ENCODE results near the gene MYL2. TPM values are rescaled to one million over a fixed set of nuclear protein-coding genes. Genes with fewer than 3 reads are reported as not detected.

MYL2 gene
- total RNA-seq, 1 experiment from 2014 or later: not detected

- Mint-ChIP-seq H3K9me3 (peaks cover 19% of the 10 kb centered on the region), H3K27me3 (ENCODE audit: low read depth) (peaks cover 18% of the 10 kb centered on the region), H3K27ac (no peak overlapping the region), H3K36me3 (peaks cover 10% of the 10 kb centered on the region; the same call in 1 of the 2 replicates), H3K4me3 (no peak overlapping the region), H3K4me1 (no peaks in the 10 kb centered on the region)
- ATAC-seq (no peak), DNase-seq (ENCODE audit: low spot score) (no peak)
- ChIA-PET CTCF (no interaction called here), POLR2A (no interaction called here)
- TF ChIP-seq NFATC4 (CRISPR knock-in tag; IDR thresholded peaks at IDR 0.05): no peak
- TF ChIP-seq ZNF232 (CRISPR knock-in tag; IDR thresholded peaks at IDR 0.05): no peak
- TF ChIP-seq ATF2 (CRISPR knock-in tag; IDR thresholded peaks at IDR 0.05; ENCODE audit: borderline replicate concordance, low read depth): no peak
- TF ChIP-seq ZNF263 (CRISPR knock-in tag; IDR thresholded peaks at IDR 0.05; ENCODE audit: low read depth): no peak
Observed at GRCh38 chr12:110872100-110872499, 48.3 kb downstream of the MYL2 start.

- peaks cover 16% of the 10 kb centered on the region for H3K27me3 Mint-ChIP-seq (ENCODE audit: low read depth)
- H3K36me3 Mint-ChIP-seq: peaks cover 10% of the 10 kb centered on the region; the same call in 1 of the 2 replicates
- CTCF ChIA-PET: no interaction called here
Observed at GRCh38 chr12:110869803-110870202, 50.6 kb downstream of the MYL2 start.

GRCh38 chr12:110869026-110869425 lies 51.4 kb downstream of the MYL2 start:
- Mint-ChIP-seq H3K4me1 (no peaks in the 10 kb centered on the region), H3K9me3 (peaks cover 22% of the 10 kb centered on the region), H3K27me3 (ENCODE audit: low read depth) (peaks cover 16% of the 10 kb centered on the region), H3K36me3 (peaks cover 10% of the 10 kb centered on the region; the same call in 1 of the 2 replicates), H3K27ac (no peak overlapping the region), H3K4me3 (no peak overlapping the region)
- DNase-seq (ENCODE audit: low spot score): no peak
- TF ChIP-seq ZNF219 (CRISPR knock-in tag; IDR thresholded peaks at IDR 0.05; ENCODE audit: borderline replicate concordance) (no peak), SOX15 (CRISPR knock-in tag; IDR thresholded peaks at IDR 0.05) (no peak), NR1H2 (CRISPR knock-in tag; IDR thresholded peaks at IDR 0.05) (no peak), OVOL2 (CRISPR knock-in tag; IDR thresholded peaks at IDR 0.05; ENCODE audit: borderline replicate concordance) (no peak), EMX1 (CRISPR knock-in tag; IDR thresholded peaks at IDR 0.05) (no peak), ZNF232 (CRISPR knock-in tag; IDR thresholded peaks at IDR 0.05) (no peak), ZBTB21 (CRISPR knock-in tag; IDR thresholded peaks at IDR 0.05; ENCODE audit: borderline replicate concordance) (no peak), RELA (CRISPR knock-in tag; IDR thresholded peaks at IDR 0.05; ENCODE audit: borderline replicate concordance) (no peak), GTF2I (CRISPR knock-in tag; conservative IDR thresholded peaks at IDR 0.05) (no peak), SP1 (CRISPR knock-in tag; conservative IDR thresholded peaks at IDR 0.05) (no peak), CREM (CRISPR knock-in tag; IDR thresholded peaks at IDR 0.05) (no peak), ELF4 (CRISPR knock-in tag; IDR thresholded peaks at IDR 0.05; ENCODE audit: low read depth) (no peak)
- TF ChIP-seq, protein P1, sequence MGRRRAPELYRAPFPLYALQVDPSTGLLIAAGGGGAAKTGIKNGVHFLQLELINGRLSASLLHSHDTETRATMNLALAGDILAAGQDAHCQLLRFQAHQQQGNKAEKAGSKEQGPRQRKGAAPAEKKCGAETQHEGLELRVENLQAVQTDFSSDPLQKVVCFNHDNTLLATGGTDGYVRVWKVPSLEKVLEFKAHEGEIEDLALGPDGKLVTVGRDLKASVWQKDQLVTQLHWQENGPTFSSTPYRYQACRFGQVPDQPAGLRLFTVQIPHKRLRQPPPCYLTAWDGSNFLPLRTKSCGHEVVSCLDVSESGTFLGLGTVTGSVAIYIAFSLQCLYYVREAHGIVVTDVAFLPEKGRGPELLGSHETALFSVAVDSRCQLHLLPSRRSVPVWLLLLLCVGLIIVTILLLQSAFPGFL (CRISPR knock-in tag; IDR thresholded peaks at IDR 0.05; ENCODE audit: borderline replicate concordance): no peak
- no peak for ATAC-seq
- CTCF ChIA-PET: no interaction called here
- POLR2A ChIA-PET: no interaction called here

More at GRCh38 chr12:110869803-110870202, 50.6 kb downstream of the MYL2 start:
- Mint-ChIP-seq H3K4me3 (no peak overlapping the region), H3K9me3 (peaks cover 22% of the 10 kb centered on the region), H3K4me1 (no peaks in the 10 kb centered on the region), H3K27ac (no peak overlapping the region)
- TF ChIP-seq SOX15 (CRISPR knock-in tag; IDR thresholded peaks at IDR 0.05) (no peak), SMAD3 (CRISPR knock-in tag; IDR thresholded peaks at IDR 0.05; ENCODE audit: borderline replicate concordance) (no peak), JAZF1 (CRISPR knock-in tag; IDR thresholded peaks at IDR 0.05) (no peak), ATF1 (CRISPR knock-in tag; IDR thresholded peaks at IDR 0.05) (no peak), ZNF423 (CRISPR knock-in tag; IDR thresholded peaks at IDR 0.05) (no peak), OVOL2 (CRISPR knock-in tag; IDR thresholded peaks at IDR 0.05; ENCODE audit: borderline replicate concordance) (no peak), ZNF121 (CRISPR knock-in tag; IDR thresholded peaks at IDR 0.05) (no peak), RORB (CRISPR knock-in tag; IDR thresholded peaks at IDR 0.05) (no peak), IRF2 (CRISPR knock-in tag; IDR thresholded peaks at IDR 0.05; ENCODE audit: borderline replicate concordance, low read depth) (no peak), NR1H2 (CRISPR knock-in tag; IDR thresholded peaks at IDR 0.05) (no peak), MXD4 (CRISPR knock-in tag; IDR thresholded peaks at IDR 0.05; ENCODE audit: borderline replicate concordance) (no peak), ETV6 (CRISPR knock-in tag; IDR thresholded peaks at IDR 0.05) (no peak), TCF7 (CRISPR knock-in tag; IDR thresholded peaks at IDR 0.05; ENCODE audit: low read depth) (no peak), ZBTB21 (CRISPR knock-in tag; IDR thresholded peaks at IDR 0.05; ENCODE audit: borderline replicate concordance) (no peak), CREM (CRISPR knock-in tag; IDR thresholded peaks at IDR 0.05) (no peak), CREB1 (CRISPR knock-in tag; IDR thresholded peaks at IDR 0.05) (no peak)
- TF ChIP-seq, protein P2, sequence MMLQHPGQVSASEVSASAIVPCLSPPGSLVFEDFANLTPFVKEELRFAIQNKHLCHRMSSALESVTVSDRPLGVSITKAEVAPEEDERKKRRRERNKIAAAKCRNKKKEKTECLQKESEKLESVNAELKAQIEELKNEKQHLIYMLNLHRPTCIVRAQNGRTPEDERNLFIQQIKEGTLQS (CRISPR knock-in tag; conservative IDR thresholded peaks at IDR 0.05): no peak
- TF ChIP-seq, protein P3, sequence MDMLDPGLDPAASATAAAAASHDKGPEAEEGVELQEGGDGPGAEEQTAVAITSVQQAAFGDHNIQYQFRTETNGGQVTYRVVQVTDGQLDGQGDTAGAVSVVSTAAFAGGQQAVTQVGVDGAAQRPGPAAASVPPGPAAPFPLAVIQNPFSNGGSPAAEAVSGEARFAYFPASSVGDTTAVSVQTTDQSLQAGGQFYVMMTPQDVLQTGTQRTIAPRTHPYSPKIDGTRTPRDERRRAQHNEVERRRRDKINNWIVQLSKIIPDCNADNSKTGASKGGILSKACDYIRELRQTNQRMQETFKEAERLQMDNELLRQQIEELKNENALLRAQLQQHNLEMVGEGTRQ (CRISPR knock-in tag; IDR thresholded peaks at IDR 0.05): no peak
- DNase-seq (ENCODE audit: low spot score) (no peak), ATAC-seq (no peak)
- POLR2A ChIA-PET: no interaction called here

All from WTC11 (cell line).